Measurements from ENCODE around the gene ZFP91.

The ZFP91 gene

DNA sequence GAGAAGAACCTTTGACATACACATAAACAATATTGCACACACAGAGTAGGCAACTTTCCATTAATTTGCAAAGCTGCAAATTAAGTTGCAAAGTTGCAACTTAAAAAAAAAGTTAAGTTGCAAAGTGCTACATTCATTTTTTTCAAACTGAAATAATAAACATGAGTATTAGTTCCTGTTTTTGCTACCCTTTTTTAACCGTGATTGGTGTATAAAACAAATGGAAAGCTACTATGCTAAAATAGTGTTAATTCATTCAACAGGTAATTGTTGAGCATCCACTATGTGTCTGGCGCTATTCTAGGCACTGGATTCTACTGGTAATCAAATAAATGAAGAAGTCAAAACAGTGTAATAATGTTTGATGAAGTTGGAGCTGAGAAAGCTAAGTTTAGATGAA is 8.1 kb downstream of the ZFP91 start:
- DNase-seq: no peak

DNA sequence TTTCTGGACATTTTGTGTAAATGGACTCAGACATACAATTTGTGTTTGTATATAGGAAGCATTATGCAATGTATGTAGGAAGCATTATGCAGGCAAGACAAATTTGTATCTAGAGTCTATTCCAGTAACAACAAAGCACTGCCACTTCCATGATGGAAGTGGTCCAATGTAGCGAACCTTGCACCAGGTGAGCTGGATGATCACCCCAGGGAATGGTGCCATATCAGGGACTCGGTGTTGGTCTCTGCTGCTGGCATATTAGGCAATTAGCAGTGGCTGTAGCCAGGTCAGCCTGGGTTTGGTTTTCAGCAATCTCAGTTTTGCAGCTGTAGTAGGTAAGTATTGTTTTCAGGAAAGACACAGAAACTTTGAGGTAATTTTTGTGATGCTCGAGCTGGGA is 12.8 kb downstream of the ZFP91 start:
- DNase-seq: no peak

DNA sequence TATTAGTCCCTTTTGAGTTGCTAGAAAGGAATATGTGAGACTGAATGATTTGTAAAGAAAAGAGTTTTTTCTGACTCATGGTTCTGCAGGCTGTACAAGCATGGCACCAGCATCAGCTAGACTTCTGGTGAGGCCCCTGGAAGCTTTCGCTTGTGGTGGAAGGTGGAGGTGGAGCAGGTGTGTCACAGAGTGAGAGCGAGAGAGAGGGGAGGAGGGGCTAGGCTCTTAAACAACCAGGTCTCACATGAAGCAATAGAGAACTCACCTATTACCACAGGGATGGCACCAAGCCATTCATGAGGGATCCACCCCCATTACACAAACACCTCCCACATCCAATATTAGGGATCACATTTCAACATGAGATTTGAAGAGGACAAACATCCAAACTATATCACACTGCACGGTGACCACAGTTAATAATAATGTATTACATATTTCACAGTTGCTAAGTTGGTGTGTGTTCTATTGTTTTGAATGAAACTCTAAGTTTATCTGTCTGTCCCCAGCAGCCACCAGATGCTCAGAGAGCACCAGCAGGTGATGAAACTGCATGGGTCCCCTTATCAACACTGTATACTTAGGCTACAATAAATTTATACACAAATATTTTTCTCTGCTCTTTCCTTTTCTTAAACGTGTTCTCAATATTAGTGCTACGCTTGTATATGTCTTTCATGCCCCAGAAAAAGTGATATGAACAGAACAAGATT is 14.1 kb downstream of the ZFP91 start:
- no peak for DNase-seq

DNA sequence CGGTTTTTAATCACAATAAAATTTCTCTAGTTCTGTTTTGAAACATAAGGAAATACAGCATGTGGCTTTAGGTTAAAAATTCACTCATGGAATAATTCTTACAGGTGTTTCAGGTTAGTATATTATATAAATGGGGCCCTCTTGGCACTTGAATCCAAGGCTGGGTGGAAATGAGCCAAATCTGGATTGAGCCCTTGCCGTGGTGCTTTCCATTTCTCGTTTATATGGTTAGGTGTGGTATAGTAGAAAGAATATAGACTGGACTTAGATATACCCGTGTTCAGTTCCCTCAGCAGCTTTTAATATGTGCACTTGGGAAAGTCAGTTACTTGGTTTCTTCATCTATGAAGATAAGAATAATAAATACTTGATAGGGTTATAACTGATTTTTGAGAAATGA is 16.0 kb downstream of the ZFP91 start:
- no peak for DNase-seq

DNA sequence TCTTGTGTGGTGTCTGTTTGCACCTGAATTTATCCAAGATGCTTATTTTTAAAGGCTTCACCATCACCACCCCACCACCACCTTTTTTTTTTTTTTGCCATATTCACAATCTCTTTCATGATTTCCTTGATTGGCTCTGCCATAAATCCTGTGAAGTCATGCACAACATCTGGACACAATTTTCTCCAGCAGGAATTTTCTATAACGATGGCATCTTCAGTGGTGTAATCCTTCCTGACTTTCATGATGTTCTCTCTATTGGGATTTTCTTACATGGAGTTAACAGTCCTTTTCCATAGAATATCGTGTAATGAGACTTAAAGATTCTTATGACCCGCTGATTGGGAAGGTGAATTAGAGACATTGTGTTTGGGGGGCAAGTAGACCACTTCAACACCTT is 17.8 kb downstream of the ZFP91 start:
- peak; percentile 28 for DNase-seq

DNA sequence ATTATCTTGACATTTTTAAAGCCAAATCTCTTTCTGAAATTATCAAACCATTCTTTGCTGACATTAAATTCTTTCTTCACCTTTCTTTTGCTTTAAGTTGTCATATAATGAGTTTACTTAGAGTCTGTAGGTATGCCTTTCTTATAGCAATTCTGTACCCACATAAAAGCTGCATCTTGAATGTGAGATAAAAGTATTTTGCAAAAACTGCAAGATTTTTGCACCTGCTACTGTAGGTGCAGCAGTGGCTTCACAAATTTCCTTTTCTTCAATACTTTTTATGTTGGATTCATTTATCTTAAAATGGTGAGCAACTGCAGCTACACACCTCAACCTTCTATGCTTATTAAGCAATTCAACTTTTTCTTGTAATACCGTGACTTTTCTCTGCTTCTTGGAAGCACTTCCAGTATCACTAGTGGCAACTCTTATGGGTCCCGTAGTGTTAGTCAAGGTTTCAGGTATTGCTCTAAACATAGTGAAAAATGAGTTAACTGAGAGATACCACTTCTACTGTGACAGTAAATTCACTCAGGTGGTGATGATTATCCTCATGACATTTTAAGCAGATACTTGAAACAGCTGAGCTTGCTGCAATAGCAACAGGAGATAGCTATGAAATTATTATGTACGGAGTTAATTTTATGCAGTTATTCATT is 18.8 kb downstream of the ZFP91 start:
- DNase-seq: no peak

DNA sequence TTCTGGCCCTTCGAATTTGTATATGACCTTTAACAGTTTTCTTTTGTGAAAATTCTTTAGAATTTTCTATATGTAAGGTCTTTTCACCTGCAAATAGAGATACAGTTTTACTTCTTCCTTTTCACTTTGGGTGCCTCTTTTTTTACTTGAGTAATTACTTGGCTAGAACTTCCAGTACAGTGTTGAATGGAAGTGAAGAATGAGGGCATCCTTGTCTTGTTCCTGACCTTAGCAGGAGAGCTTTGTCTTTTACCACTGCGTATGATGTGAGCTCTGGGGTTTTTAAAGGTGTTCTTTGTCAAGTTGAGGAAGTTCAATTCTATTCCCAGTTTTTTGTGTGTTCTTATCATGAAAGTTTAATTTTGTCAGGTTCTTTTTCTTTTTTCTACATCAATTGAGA is 21.6 kb downstream of the ZFP91 start:
- DNase-seq: no peak

DNA sequence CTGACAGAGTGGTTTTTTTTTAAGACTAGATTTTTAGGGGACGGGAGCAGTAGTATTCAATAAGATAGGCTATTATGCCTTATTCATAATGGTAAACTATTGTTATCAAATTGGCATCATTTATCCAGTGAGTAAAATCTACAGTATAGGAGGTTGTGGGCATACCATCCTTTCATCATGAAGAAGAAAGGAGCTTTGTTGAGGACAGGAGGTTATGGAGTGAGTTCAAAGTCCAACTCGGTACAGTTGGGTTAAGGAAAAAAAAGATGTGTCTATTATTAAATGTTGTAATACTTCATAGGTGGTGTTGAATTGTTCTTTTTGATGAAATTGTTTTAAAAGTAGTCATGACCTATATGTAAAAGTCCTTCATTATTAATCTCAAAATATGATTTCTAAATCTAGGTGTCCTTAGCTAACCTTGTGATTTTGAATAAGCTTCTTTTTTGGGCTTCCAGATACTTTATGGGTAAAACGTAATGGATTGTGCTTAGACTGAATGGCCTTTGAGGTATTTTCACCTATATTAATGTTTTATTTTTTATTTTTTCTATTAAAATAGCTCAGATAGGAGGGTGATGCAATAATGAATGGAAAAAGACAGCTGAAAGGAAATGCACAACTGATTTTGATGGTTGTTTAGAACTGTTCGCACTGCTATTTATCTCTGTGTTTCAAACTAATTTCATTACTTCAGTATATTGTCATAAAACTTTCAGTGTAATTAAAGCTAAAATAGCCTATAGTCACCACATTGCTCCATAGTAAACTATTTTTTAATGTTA is 28.3 kb downstream of the ZFP91 start:
- DNase-seq: no peak

DNA sequence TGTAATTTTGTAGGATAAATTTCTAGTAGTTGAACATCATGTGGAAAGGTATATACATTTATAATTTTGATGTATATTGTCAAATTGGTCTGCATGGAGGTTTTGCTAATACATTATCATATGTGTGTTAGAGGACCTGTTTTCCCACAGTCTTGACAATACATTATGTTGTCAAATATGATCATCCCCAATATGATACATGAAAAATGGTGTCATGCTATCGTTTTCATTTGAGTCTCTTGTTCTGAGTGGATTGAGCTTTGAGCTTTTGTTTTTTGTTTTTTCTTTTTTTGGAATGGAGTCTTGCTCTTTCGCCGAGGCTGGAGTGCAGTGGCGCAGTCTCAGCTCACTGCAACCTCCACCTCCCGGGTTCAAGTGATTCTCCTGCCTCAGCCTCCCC is 29.5 kb downstream of the ZFP91 start:
- DNase-seq: no peak

DNA sequence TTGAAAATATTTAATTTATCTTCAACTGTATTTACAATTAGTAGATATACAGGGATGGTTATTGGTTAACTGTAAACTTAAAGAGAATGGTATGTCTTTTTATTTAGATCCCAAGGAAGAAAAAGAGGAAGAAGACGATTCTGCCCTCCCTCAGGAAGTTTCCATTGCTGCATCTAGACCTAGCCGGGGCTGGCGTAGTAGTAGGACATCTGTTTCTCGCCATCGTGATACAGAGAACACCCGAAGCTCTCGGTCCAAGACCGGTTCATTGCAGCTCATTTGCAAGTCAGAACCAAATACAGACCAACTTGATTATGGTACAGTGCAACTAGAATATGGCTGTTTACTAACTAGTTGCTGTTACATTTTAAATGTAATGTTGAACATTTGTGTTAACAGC is 30.9 kb downstream of the ZFP91 start:
- DNase-seq: no peak

DNA sequence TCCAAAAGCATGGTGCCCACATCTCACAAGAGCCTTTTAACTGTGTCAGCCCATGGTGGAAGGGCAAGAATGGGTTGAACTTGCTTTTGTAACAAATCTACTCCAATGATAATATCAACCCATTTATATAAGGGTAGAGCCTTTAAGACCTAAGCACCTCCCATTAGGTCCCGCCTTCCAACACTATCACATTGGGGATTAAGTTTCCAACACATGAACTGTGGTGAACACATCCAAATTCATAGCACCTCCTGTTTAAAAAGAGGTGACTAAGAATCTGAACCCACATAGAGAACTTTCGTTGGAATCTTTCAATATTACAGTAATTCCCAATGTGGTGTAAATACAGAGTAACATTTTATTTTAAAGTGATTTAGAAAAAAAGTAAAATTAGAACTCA is 34.4 kb downstream of the ZFP91 start:
- no peak for DNase-seq

DNA sequence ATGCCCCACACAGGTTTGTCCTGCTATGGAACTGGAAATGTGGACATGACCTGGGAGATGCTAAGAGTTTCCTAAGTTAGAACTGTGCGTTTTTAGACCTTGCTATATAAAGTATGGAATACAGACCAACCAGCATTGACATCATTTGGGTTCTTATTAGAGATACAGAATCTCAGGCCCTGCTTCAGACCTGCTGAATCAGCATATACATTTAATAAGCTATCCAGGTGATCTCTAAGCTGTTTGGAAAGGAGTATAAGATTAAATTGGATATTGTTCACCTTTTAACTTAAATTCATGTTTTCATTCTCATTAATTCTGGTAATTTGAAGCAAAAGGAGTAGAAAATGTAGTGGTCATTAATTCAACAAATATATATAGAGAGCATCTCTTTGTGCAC is 36.7 kb downstream of the ZFP91 start:
- DNase-seq: no peak

DNA sequence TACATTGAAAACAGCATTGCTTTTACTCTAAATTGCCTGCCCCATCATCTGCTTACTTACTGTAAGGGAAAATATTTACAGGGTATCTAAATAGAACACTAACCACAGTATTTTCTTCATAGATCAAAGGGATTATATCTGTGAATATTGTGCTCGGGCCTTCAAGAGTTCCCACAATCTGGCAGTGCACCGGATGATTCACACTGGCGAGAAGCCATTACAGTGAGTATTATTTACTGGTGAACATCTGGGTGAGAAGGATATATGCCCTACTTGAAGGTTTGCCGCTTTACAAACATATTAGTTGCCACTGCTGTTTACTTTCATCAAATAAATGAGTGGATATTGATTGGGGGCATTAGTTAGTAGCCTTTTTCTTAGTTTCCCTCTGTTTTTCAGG is 37.7 kb downstream of the ZFP91 start:
- DNase-seq: peak; percentile 57

DNA sequence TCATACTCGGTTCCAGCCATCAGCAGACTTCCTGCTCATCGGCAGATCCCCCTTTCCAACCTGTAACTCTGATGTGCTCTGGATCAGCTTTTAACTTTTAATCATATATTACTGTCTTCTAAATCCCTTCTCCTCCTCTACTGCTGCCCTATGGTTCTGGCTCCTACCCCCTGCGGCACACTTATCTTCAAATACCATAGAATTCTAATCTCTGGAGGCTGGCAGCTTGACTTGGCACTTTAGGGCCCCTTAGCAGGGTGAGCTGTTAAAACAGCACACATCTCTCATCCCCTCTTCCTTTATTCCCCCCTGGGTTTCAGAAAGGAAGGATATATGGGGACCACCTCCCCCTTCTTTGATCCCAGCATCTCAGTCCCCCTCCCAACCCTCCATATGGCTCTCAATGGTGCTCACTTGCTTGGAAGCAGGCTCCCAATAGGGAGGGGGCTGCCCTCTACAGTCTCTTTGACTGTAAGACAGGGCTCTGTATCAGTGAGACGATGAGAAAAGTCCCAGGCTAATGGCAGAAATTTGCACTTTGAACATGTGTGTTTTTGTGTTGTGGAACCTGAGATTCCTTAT is 39.2 kb downstream of the ZFP91 start:
- DNase-seq: no peak

DNA sequence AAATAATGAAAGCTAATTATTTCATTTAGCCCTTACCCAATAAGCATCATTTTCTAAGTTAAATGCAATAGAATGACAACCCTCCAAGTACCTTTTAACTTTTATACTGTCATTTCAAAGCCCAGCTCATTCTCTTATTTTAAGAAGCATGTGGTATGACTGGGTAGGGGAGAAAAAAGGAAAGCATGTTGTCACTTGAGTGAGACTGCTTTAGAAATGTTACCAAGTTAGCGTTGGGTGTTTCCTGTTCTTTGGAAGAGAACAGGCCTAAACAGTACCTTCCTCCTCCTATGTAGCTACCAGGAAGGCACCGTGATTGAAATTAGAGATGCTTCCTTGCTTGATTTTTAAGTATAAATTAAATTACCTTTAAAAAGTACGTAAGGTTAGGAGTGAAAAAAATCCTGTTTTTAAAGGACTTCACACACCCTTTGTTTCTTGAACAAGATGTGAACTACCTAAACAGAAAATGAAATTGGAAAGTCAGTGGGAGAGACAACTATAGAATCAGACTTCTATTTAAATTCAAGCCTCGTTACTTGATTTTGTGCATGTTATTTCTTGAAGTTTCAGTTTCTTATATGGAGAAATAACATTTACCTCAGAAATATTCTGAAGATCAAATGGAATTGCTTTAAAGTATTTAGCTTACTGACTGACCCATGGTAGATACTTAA is 42.9 kb downstream of the ZFP91 start:
- no peak for DNase-seq

DNA sequence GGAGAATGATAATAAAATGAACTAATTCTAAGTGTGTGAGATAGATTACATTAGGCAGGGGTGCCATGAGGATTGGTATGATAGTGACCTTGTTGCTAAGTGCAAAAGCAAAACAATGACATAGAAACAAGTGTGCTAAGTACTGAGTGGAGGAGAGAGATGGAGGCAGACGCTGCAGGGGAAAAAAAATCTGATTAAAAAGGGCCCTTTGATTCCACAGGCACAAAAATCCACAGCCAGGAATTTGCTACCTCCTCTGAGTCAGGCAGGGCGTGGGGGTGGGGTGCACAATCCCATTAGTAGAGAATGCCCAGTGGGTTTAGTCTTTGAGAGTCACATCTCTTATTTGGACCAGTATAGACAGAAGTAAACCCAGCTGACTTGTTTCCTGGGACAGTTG is 43.5 kb downstream of the ZFP91 start, which contains the start of gene CNTF:
Gene CNTF (plus strand): TSS at position 322 of the 400 bp plus-strand sequence. CDS start 88 bp downstream, outside the sequence.
- peak; percentile 42 for DNase-seq

DNA sequence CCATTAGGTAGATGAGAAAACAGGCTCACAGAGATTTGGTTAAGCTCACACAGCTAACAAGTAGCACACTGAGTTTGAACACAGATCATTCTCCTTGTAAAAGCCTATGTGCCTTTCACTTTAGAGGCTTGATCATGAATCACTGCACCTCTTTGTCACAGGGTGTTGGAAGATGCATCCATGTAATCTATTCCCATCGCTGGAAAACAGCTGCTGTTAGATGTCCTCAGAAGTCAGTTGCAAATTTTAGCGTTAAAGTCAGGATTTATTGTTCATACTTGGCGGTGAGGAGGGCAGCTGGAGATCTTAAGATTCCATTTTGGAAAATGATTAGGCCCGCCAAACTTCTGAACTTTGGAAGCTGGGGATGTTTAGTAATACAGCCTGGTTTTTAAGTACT is 46.2 kb downstream of the ZFP91 start:
- DNase-seq: no peak

DNA sequence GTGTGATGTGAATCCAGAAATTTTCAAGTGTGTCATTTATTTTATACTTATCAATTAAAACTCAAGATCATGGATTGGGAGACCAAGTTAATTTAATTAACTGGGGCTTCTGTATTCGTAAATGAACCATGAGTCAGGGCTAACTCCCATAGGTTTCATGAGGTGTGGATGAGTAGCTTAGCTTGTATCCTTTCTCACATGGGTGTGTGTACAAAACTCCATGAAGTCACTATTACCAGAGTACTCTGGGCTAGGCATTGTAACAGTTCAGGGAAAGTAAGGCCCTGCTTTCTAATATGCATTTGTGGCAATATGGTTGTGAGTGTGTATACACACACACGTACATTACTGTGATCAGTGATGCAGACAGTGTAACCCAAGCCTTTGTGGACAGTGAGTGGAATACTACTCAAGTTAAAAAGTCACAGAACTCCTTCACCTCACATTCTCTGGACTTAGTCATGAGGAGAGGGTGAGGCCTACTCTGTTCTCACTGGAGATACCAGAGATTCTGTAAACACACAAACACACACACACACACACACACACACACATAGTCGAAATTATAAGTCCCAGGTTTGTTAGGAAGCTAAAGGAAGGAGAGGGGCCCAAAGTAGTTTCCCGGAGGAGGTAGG is 47.1 kb downstream of the ZFP91 start:
- peak; percentile 9 for DNase-seq

DNA sequence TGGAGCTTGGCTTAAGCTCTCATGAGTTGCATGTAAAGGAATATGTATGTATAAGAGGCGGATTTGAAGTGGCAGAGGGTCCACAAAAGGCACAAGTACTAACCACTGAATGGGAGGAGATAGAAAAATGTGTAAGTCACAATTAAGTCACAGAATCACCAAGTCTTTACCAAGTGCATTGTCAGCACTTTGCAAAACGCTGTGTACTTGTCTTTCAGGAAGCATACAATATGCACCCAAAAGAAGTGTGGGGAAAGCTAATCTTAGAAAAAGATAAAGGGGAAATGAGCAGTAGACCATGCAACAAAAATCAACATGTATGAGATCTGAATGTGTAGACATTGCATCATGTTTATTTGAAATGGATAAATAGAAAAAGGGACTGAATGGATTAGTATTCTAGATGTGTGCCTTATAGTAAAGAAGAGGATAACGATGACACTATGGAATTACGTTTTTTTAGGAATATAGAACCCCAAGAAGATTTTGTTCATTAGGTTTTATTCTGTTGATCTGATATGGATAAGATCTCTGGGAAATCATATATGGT is 48.1 kb downstream of the ZFP91 start:
- DNase-seq: no peak

DNA sequence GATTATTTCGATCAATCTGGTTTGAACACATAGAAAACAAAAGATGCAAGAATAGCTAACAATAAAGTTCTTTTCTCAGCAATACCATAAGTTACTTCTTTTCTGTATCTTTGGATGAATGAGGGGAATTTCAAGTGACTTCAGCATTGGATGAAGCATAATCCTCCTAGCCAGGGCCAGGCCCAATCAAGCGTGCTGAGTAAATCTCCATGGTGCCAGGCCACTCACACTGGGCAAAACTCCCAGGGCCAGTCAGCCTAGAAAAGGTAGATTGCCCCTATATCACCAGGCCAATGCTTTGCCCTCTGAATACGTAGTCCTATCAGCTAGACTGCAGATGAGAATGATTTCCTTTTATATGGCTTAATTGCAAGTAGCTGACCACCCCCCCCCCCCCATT is 49.6 kb downstream of the ZFP91 start:
- no peak for DNase-seq

DNA sequence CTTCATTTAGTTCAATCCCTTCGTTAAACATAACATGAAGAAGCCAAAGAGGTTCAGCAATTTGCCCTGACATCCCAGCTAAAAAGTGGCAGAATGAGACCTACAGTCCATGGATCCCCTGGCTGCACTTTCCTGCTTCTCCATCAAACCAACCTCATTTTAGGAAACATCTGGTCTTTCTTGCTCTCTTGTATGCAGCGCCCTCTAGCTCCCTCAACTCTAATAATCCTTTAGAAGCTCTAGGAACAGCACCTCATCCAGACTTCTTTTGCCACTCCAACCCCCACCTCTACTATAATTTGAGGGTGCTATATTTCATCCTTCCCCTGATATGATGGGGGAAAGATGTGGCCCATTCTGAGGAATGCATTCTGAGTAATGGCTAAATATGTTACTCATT is 51.0 kb downstream of the ZFP91 start:
- peak; percentile 58 for DNase-seq

DNA sequence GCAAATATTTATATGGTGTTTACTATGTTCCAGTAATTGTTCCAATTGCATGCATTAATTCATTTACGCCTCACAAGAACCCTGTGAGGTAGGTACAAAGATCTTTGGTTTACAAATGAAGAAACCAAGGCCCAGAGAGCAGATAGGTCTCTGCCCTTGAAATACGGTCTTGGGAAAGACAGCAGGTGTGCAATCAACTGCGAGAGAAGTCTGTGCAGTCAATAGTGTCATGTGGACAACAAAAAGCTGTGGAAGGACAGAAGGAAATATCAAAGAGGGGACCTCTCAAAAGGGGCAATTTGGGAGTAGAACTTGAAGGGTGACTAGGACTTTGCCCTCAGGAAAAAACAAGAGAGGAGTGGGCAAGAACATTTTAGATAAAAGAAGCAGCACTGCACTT is 52.5 kb downstream of the ZFP91 start:
- DNase-seq: no peak

Data from fibroblast of skin of scalp (primary cell).